GM12878 (cell line): Measurements from ENCODE around the gene RIPK4. TPM values are rescaled to one million over a fixed set of nuclear protein-coding genes. Genes with fewer than 3 reads are reported as not detected.

Experiments
- ATAC-seq: fragments of 200-7000 bp; cut with Tn5 transposase; 3 replicates; pipeline ENCODE4 v1.9.1; 2020; ENCODE audit warnings: mild to moderate bottlenecking, moderate library complexity
- BruUV-seq: library from RNA; stranded (reverse); fragments of 400-500 nt; replicated peaks from 2 replicates; lab custom pipeline; 2021; lab: Mats Ljungman, UMichigan
- CTCF ChIA-PET: fragments of 300-600 bp; sonication (Branson Sonifier 250); formaldehyde crosslinking; extraction: SDS; loops from one replicate; lab custom pipeline; 2021; ENCODE audit warnings: inconsistent platforms; lab: Yijun Ruan, JAX
- POLR2A ChIA-PET: fragments of 350-600 bp; formaldehyde crosslinking; extraction: SDS; loops from one replicate; lab custom pipeline; 2021; ENCODE audit warnings: inconsistent platforms; lab: Charles Lee
- RAD21 ChIA-PET: fragments of 300-600 bp; sonication (Branson Sonifier 250); formaldehyde crosslinking; loops from one replicate; lab custom pipeline; 2023; ENCODE audit warnings: antibody characterized with exemption; ENCODE audit not compliant: unreplicated experiment; lab: Charles Lee
- SMC1A ChIA-PET: fragments of 300-600 bp; sonication (Branson Sonifier 250); formaldehyde crosslinking; loops from one replicate; lab custom pipeline; 2023; ENCODE audit not compliant: unreplicated experiment, uncharacterized antibody; lab: Charles Lee
- DNase-seq: peaks from one replicate; pipeline ENCODE4 v3.0.0-alpha.2; 2011; ENCODE audit warnings: low read depth, low spot score
- FAIRE-seq: peaks from 3 replicates; lab custom pipeline; 2011; peaks lifted over from hg19 to GRCh38; lab: Jason Lieb, UNC
- H2AFZ ChIP-seq: 2 replicates; pipeline ENCODE4 v1.6.0; 2011; ENCODE audit warnings: low read depth, low read length, control low read depth; ENCODE audit not compliant: control insufficient read depth
- H3K27ac ChIP-seq: 2 replicates; pipeline ENCODE4 v1.5.1; 2011; ENCODE audit warnings: control low read depth; ENCODE audit not compliant: control insufficient read depth, insufficient read depth
- H3K27me3 ChIP-seq, 2 experiments: replicated peaks in 1 of 2; 2 replicates each; pipeline versions ENCODE4 v1.6.0 to v1.6.1; 2011; ENCODE audit warnings: low read length in 1 of 2; ENCODE audit not compliant: control insufficient read depth in 2 of 2, insufficient read depth in 2 of 2
- H3K36me3 ChIP-seq, 2 experiments: 2 replicates each; pipeline ENCODE4 v1.5.1; 2011; ENCODE audit warnings: low read length in 1 of 2; ENCODE audit not compliant: control insufficient read depth in 2 of 2, insufficient read depth in 2 of 2
- H3K4me1 ChIP-seq: 2 replicates; pipeline ENCODE4 v1.6.1; 2011; ENCODE audit warnings: mild to moderate bottlenecking, low read length, moderate library complexity, mixed read lengths; ENCODE audit not compliant: control insufficient read depth, insufficient read depth
- H3K4me2 ChIP-seq: 2 replicates; pipeline ENCODE4 v1.6.0; 2011; ENCODE audit warnings: control low read depth; ENCODE audit not compliant: control insufficient read depth, insufficient read depth
- H3K4me3 ChIP-seq: fragments of 200-600 bp; sonication (generic); 2 replicates; pipeline ENCODE4 v1.5.1; 2016
- H3K79me2 ChIP-seq: 2 replicates; pipeline ENCODE4 v1.6.0; 2011; ENCODE audit warnings: low read length; ENCODE audit not compliant: control insufficient read depth, insufficient read depth
- H3K9ac ChIP-seq: 2 replicates; pipeline ENCODE4 v1.8.0; 2011; ENCODE audit warnings: low read length, control low read depth, mixed read lengths; ENCODE audit not compliant: control insufficient read depth, insufficient read depth
- H3K9me3 ChIP-seq: replicated peaks from 3 replicates; pipeline ENCODE4 v1.5.1; 2011; ENCODE audit warnings: mild to moderate bottlenecking, low read length; ENCODE audit not compliant: control insufficient read depth, insufficient read depth
- H4K20me1 ChIP-seq: 2 replicates; pipeline ENCODE4 v1.6.0; 2011; ENCODE audit not compliant: control insufficient read depth, insufficient read depth
- CEBPZ ChIP-seq: fragments of 150-350 bp; IDR thresholded peaks from 2 replicates; pipeline ENCODE4 v1.6.1; 2016; ENCODE audit warnings: low read depth, low read length
- CHD4 ChIP-seq: fragments of 200-600 bp; sonication (generic); IDR thresholded peaks from 2 replicates; pipeline ENCODE4 v1.6.1; 2016; ENCODE audit warnings: mild to moderate bottlenecking
- ESRRA ChIP-seq: IDR thresholded peaks from 2 replicates; pipeline ENCODE4 v1.6.1; 2012; ENCODE audit warnings: mild to moderate bottlenecking, low read length, improper control_type of control experiment
- EZH2 ChIP-seq: IDR thresholded peaks from 2 replicates; pipeline ENCODE4 v1.6.1; 2012; ENCODE audit warnings: low read depth, mild to moderate bottlenecking, control low read depth, inconsistent platforms, low read length, borderline replicate concordance; ENCODE audit not compliant: control insufficient read depth
- IKZF2 ChIP-seq, 2 experiments: fragments of 450-650 bp; IDR thresholded peaks; 2 replicates each; pipeline ENCODE4 v1.6.1; 2017; ENCODE audit warnings: mild to moderate bottlenecking in 2 of 2, moderate library complexity in 2 of 2
- MYB ChIP-seq: fragments of 150-350 bp; IDR thresholded peaks from 2 replicates; pipeline ENCODE4 v1.6.1; 2014; ENCODE audit warnings: mild to moderate bottlenecking, low read depth, low read length, borderline replicate concordance
- SUPT20H ChIP-seq: IDR thresholded peaks from 2 replicates; pipeline ENCODE4 v1.6.1; 2011; ENCODE audit warnings: low read depth, mild to moderate bottlenecking, low read length, moderate library complexity, borderline replicate concordance; ENCODE audit not compliant: control insufficient read depth
- TCF3 ChIP-seq: IDR thresholded peaks from 2 replicates; pipeline ENCODE4 v1.6.1; 2012; ENCODE audit warnings: low read depth, mild to moderate bottlenecking, low read length, borderline replicate concordance; ENCODE audit not compliant: insufficient read depth
- USF2 ChIP-seq: IDR thresholded peaks from 2 replicates; pipeline ENCODE4 v1.6.1; 2011; ENCODE audit warnings: low read depth, low read length, improper control_type of control experiment, borderline replicate concordance
- ZBTB33 ChIP-seq: fragments of 450-650 bp; IDR thresholded peaks from 2 replicates; pipeline ENCODE4 v1.6.1; 2017; ENCODE audit warnings: mild to moderate bottlenecking
- WGBS: methylation state at CpG from one replicate; pipeline ENCODE4 v1.1.6; 2016; ENCODE audit warnings: low lambda C conversion rate; ENCODE audit not compliant: insufficient replicate concordance, insufficient coverage; ENCODE audit errors: missing lambda C conversion rate; 5-methylcytosine and 5-hydroxymethylcytosine counted together
- in situ Hi-C: fragments of 300-500 bp; cut with MboI; formaldehyde crosslinking; loops from 9 replicates; pipeline ENCODE4 v1.14.3; 2018; ENCODE audit warnings: mixed read lengths
- intact Hi-C: fragments of 100-400 bp; cut with micrococcal nuclease; formaldehyde crosslinking; loops from one replicate; pipeline ENCODE4 v1.14.2; 2022; ENCODE audit not compliant: unreplicated experiment
- polyA plus RNA-seq, 11 experiments: library from polyadenylated mRNA; depleted of rRNA in 4 of 11; unstranded in 6 of 11; stranded (reverse) in 5 of 11; fragments of >200 nt; fragmentation: Nextera tagmentation in 4 of 11; fragmentation: Illumina TruSeq in 1 of 11; extraction: Ambion mirVana in 4 of 11; extraction: Trizol in 1 of 11; gene quantifications; 1 replicate in 1 of 11; 2 replicates in 10 of 11; pipeline versions ENCODE4 v1.2.1 to v1.2.3, GENCODE V29; 2011 to 2016; ENCODE audit warnings: inconsistent platforms in 2 of 11, missing spikeins in 2 of 11, low read depth in 1 of 11
- total RNA-seq, 4 experiments: library from RNA; depleted of rRNA in 3 of 4; stranded (reverse); fragments of >200 nt in 3 of 4; fragmentation: Illumina TruSeq in 1 of 4; extraction: Trizol in 1 of 4; gene quantifications; 2 replicates each; pipeline versions ENCODE4 v1.2.1 to v1.2.3, GENCODE V29; 2013 to 2021

Gene RIPK4
- total and polyA plus RNA-seq, 10 of the 15 experiments (the other 5 are each of a cell fraction or from before 2014, with no cell fraction given): 0.05 TPM; not detected in 9

- Histone ChIP-seq H3K9ac (no peak overlapping the region), H3K9me3 (no peaks in the 10 kb centered on the region; the same call in 1 of the 3 replicates), H3K4me2 (no peak overlapping the region), H4K20me1 (no peaks in the 10 kb centered on the region), H3K27me3 (peaks cover 7 to 21% of the 10 kb centered on the region in 2 experiments), H3K4me3 (no peak overlapping the region)
- in situ Hi-C loops: no loop called here
- DNase-seq (no peak), ATAC-seq (no peak), FAIRE-seq (no peak)
- POLR2A ChIA-PET: no interaction called here
- CTCF ChIA-PET: interaction anchor here (0.6 to 3.4 kb wide), 2 partner anchors 38 to 158 kb away, joined by 3 to 21 read pairs; no protein-coding TSS in a partner anchor
- 24% methylated on average over 5 of the region's 5 CpGs for WGBS
- SMC1A ChIA-PET: interaction anchor here (3.1 kb wide), 1 partner anchor 157 kb away, joined by 13 read pairs; no protein-coding TSS in a partner anchor
- no TSS peak for BruUV-seq
- TF ChIP-seq MYB (no peak), IKZF2 (IDR thresholded peaks at IDR 0.05) (no peak), CEBPZ (no peak), USF2 (no peak), ZBTB33 (no peak), CHD4 (no peak), TCF3 (no peak), ESRRA (no peak), SUPT20H (no peak), EZH2 (no peak)
- TF ChIP-seq, all 136 proteins: peak for 0
- no peaks in the 10 kb centered on the region for H3K79me2 ChIP-seq
- intact Hi-C loops: no loop called here
- no peak overlapping the region for H3K27ac ChIP-seq
- no peak overlapping the region for H2AFZ ChIP-seq
- RAD21 ChIA-PET: interaction anchor here (1.0 kb wide), 1 partner anchor 487 kb away, joined by 3 read pairs; no protein-coding TSS in a partner anchor
- no peaks in the 10 kb centered on the region for H3K4me1 ChIP-seq
- H3K36me3 ChIP-seq: no peaks in the 10 kb centered on the region
Observed at GRCh38 chr21:41769933-41770332, 3.1 kb upstream of the RIPK4 start.
